OCI-LY7 (cell line): ENCODE measurements around the gene ZCCHC14.
"Not testable (repeated sequence)": the region's sequence is repeated elsewhere in the genome, so short reads cannot be mapped to it uniquely, and the experiment has no call there.

Source experiments
- EZH2phosphoT487 ChIP-seq: fragments of 200-600 bp; sonication (generic); IDR thresholded peaks from 2 replicates; pipeline ENCODE4 v1.6.1; 2018; ENCODE audit warnings: low read depth, borderline replicate concordance, mild to moderate bottlenecking, mixed run types, antibody characterized with exemption, low read length, moderate library complexity, mixed read lengths
- TF ChIP-seq, protein P1 (sequence below): fragments of 200-600 bp; sonication (generic); conservative IDR thresholded peaks from 2 replicates; pipeline ENCODE4 v1.5.1; 2014; ENCODE audit warnings: mild to moderate bottlenecking, antibody characterized with exemption, low read length, moderate library complexity, mixed read lengths

DNA sequence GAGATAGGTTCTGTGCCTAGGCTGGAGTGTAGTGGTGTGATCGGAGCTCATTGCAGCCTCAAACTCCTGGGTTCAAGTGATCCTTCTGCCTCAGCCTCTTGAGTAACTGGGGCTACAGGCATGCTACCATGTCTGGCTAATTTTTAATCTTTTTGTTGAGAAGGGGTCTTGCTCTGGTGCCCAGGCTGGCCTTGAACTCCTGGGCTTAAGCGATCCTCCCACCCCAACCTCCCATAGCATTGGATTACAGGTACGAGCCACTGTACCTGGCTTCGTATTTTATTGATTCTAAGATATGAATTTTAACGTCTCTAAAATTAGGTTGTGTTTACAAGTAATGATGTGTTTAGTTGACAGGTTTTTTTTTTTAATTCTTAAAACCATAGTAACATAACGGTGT, 30.8 kb upstream of the ZCCHC14 start:
- TF ChIP-seq, protein P1, sequence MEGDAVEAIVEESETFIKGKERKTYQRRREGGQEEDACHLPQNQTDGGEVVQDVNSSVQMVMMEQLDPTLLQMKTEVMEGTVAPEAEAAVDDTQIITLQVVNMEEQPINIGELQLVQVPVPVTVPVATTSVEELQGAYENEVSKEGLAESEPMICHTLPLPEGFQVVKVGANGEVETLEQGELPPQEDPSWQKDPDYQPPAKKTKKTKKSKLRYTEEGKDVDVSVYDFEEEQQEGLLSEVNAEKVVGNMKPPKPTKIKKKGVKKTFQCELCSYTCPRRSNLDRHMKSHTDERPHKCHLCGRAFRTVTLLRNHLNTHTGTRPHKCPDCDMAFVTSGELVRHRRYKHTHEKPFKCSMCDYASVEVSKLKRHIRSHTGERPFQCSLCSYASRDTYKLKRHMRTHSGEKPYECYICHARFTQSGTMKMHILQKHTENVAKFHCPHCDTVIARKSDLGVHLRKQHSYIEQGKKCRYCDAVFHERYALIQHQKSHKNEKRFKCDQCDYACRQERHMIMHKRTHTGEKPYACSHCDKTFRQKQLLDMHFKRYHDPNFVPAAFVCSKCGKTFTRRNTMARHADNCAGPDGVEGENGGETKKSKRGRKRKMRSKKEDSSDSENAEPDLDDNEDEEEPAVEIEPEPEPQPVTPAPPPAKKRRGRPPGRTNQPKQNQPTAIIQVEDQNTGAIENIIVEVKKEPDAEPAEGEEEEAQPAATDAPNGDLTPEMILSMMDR, result not testable (repeated sequence)
- TF ChIP-seq EZH2phosphoT487, result not testable (repeated sequence)
